ENCODE results near the gene RSL1D1. TPM values are rescaled to one million over a fixed set of nuclear protein-coding genes. Genes with fewer than 3 reads are reported as not detected.

RSL1D1 gene
- polyA plus RNA-seq, 4 donors: 53.0 to 243 (median 97.9) TPM

DNA sequence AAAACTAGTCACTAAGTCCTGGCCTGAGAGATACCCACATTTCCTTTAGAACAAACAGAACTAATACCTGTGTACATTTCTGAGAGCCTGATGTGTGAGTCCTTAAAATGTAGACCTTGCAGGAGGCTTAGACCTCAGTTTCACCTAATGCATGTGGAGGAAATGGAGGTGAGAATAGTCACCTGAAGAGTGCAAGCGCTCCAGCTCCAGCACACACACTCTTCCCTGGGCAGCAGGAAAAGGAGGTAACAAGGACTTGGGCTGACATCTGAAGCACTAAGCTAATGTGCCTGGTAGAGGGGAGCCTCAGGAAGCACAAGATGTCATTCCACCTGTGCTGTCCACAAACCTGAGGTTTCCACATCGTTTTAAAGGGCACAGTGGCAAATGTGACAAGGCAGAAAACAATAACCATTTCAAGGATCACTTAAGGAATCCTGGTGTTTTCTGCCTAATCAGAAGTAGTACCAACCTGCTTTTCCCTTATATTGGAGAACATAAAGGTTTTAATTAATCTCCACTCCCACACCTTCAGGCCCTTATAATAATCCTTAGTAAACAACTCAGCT lies 17.2 kb upstream of the RSL1D1 start:
- H3K27ac ChIP-seq (ENCODE audit: low read depth in 1 of 3, low read length in 2 of 3): no peak overlapping the region
- DNase-seq (no peak), FAIRE-seq (no peak)
- no peaks in the 10 kb centered on the region for H3K27me3 ChIP-seq (ENCODE audit: control insufficient read depth in 3 of 3, insufficient read depth in 3 of 3, low read length in 3 of 3)
- H3K4me3 ChIP-seq (ENCODE audit: low read depth in 1 of 3, low read length in 3 of 3): no peak overlapping the region
- no peaks in the 10 kb centered on the region for H3K9me3 ChIP-seq (ENCODE audit: control insufficient read depth in 2 of 2, insufficient read depth in 1 of 2, low read depth in 1 of 2, low read length in 1 of 2)
- 78 to 83% (median 81%) methylated on average over 2 of the region's 2 CpGs for WGBS, 3 donors
- peaks cover 3 to 6% (median 3%) of the 10 kb centered on the region in 3 donors for H3K36me3 ChIP-seq (ENCODE audit: control insufficient read depth in 3 of 3, insufficient read depth in 2 of 3, low read depth in 1 of 3, low read length in 3 of 3)
- no peaks in the 10 kb centered on the region for H3K4me1 ChIP-seq (ENCODE audit: control insufficient read depth in 3 of 3, insufficient read depth in 2 of 3, low read depth in 1 of 3, low read length in 2 of 3)

DNA sequence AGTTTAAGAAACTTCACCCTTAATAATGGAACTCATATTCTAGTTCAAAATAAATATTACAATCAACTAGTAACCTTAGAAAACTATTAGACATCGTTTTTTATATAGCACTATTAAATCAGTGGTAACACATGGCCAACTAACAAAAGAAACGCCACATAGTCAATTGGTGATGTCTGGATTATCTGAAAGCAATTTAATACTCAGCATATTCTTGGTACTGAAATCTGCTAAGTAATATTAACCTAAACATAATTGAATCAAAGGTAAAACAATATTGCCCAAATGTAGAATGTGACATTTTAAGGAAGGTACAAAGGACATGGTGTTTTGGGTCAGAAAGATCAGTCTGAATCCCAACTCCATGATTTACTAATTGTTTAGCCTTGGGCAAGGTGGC lies 11.1 kb upstream of the RSL1D1 start:
- 71 to 92% (median 81%) methylated on average over 2 of the region's 2 CpGs for WGBS, 3 donors
- no peak overlapping the region for H3K27ac ChIP-seq (ENCODE audit: low read depth in 1 of 3, low read length in 2 of 3)
- no peaks in the 10 kb centered on the region for H3K9me3 ChIP-seq (ENCODE audit: control insufficient read depth in 2 of 2, insufficient read depth in 1 of 2, low read depth in 1 of 2, low read length in 1 of 2)
- no peaks in the 10 kb centered on the region for H3K36me3 ChIP-seq (ENCODE audit: control insufficient read depth in 3 of 3, insufficient read depth in 2 of 3, low read depth in 1 of 3, low read length in 3 of 3)
- H3K27me3 ChIP-seq (ENCODE audit: control insufficient read depth in 3 of 3, insufficient read depth in 3 of 3, low read length in 3 of 3): no peaks in the 10 kb centered on the region
- no peak for DNase-seq
- no peak for FAIRE-seq
- no peaks in the 10 kb centered on the region for H3K4me1 ChIP-seq (ENCODE audit: control insufficient read depth in 3 of 3, insufficient read depth in 2 of 3, low read depth in 1 of 3, low read length in 2 of 3)
- no peak overlapping the region for H3K4me3 ChIP-seq (ENCODE audit: low read depth in 1 of 3, low read length in 3 of 3)

DNA sequence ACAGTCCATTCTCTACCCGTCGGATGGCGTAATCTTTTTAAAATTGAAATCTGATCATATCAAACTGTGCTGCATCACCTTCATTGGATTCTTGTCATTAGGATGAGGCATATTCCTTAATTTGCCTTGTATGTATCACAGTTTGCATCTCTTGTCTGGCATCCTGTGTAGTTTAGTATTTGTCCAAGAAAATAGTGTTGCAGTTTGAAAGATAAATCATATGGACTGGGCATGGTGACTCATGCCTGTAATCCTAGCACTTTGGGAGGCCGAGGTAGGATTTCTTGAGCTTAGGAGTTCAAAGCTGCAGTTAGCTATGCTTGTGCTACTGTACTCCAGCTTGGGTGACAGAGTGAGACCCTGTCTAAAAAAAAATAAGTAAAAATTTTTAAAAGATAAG lies 5.8 kb upstream of the RSL1D1 start:
- peaks cover 0 to 4% (median 3%) of the 10 kb centered on the region in 3 donors for H3K36me3 ChIP-seq (ENCODE audit: control insufficient read depth in 3 of 3, insufficient read depth in 2 of 3, low read depth in 1 of 3, low read length in 3 of 3)
- FAIRE-seq (no peak), DNase-seq (no peak)
- no peak overlapping the region for H3K27ac ChIP-seq (ENCODE audit: low read depth in 1 of 3, low read length in 2 of 3)
- peaks cover 0 to 4% (median 0%) of the 10 kb centered on the region in 3 donors for H3K4me1 ChIP-seq (ENCODE audit: control insufficient read depth in 3 of 3, insufficient read depth in 2 of 3, low read depth in 1 of 3, low read length in 2 of 3)
- H3K27me3 ChIP-seq (ENCODE audit: control insufficient read depth in 3 of 3, insufficient read depth in 3 of 3, low read length in 3 of 3): no peaks in the 10 kb centered on the region
- no peaks in the 10 kb centered on the region for H3K9me3 ChIP-seq (ENCODE audit: control insufficient read depth in 2 of 2, insufficient read depth in 1 of 2, low read depth in 1 of 2, low read length in 1 of 2)
- no peak overlapping the region for H3K4me3 ChIP-seq (ENCODE audit: low read depth in 1 of 3, low read length in 3 of 3)
- WGBS, 3 donors: 74 to 92% (median 78%) methylated on average over 4 of the region's 4 CpGs

DNA sequence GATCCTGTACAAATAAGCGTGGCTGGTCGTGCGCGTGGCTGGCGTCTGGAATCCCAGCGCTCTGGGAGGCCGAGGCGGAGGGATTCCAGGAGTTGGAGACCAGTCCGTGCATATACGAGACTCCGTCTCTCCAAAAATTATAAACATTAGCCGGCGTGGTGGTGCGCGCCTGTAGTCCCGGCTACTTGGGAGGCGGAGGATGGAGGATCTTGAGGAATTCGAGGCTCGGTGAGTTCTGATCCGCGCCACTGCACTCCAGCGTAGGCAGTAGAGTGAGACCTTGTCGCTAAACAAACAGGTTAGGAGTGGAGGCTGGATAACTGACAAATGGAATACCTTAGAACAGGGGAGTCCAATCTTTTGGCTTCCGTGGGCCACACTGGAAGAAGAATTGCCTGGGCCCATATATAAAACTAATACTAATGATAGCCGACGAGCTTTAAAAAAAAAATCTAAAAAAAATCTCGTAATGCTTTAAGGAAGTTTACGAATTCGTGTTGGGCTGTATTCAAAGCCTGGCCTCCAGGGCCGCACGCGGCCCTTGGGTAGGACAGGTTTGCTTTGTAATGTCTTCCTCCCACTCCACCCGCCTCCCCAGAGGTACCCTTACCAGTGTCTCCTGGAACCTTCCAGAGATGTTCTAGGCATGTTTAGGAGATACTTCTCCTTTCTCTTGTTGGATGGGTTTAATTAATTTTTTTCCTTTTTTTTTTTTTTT lies 909 bp upstream of the RSL1D1 start:
- Histone ChIP-seq H3K36me3 (ENCODE audit: control insufficient read depth in 3 of 3, insufficient read depth in 2 of 3, low read depth in 1 of 3, low read length in 3 of 3) (peaks cover 2 to 20% (median 4%) of the 10 kb centered on the region in 3 donors), H3K27ac (ENCODE audit: low read depth in 1 of 3, low read length in 2 of 3) (peak overlapping the region; percentile 45 to 84 (median 81)), H3K9me3 (ENCODE audit: control insufficient read depth in 2 of 2, insufficient read depth in 1 of 2, low read depth in 1 of 2, low read length in 1 of 2) (no peaks in the 10 kb centered on the region), H3K27me3 (ENCODE audit: control insufficient read depth in 3 of 3, insufficient read depth in 3 of 3, low read length in 3 of 3) (no peaks in the 10 kb centered on the region), H3K4me3 (ENCODE audit: low read depth in 1 of 3, low read length in 3 of 3) (peak overlapping the region; percentile 59 to 93 (median 70)), H3K4me1 (ENCODE audit: control insufficient read depth in 3 of 3, insufficient read depth in 2 of 3, low read depth in 1 of 3, low read length in 2 of 3) (peaks cover 0 to 7% (median 3%) of the 10 kb centered on the region in 3 donors)
- FAIRE-seq: no peak
- DNase-seq: no peak
- whole genome bisulfite sequencing, 3 donors: 36 to 43% (median 41%) methylated on average over 30 to 33 of the region's 33 CpGs

DNA sequence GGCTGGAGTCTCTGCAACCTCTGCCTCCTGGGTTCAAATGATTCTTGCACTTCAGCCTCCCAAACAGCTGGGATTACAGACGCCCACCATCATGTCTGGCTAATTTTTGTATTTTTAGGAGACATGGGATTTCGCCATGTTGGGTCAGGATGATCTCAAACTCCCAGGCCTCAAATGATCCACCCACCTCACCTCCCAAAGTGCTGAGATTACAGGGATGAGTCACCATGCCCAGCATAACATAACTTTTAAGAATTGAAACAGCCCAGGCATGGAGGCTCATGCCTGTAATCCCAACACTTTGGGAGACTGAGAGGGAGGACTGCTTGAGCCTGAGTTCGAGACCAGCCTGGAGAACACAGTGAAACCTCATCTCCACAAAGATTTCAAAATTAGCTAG lies 2.5 kb downstream of the RSL1D1 start:
- Histone ChIP-seq H3K27ac (ENCODE audit: low read depth in 1 of 3, low read length in 2 of 3) (peak overlapping the region in 1 of 3 donors; percentile 42), H3K9me3 (ENCODE audit: control insufficient read depth in 2 of 2, insufficient read depth in 1 of 2, low read depth in 1 of 2, low read length in 1 of 2) (no peaks in the 10 kb centered on the region), H3K4me1 (ENCODE audit: control insufficient read depth in 3 of 3, insufficient read depth in 2 of 3, low read depth in 1 of 3, low read length in 2 of 3) (peaks cover 0 to 7% (median 3%) of the 10 kb centered on the region in 3 donors), H3K4me3 (ENCODE audit: low read depth in 1 of 3, low read length in 3 of 3) (no peak overlapping the region), H3K36me3 (ENCODE audit: control insufficient read depth in 3 of 3, insufficient read depth in 2 of 3, low read depth in 1 of 3, low read length in 3 of 3) (peaks cover 17 to 43% (median 18%) of the 10 kb centered on the region in 3 donors), H3K27me3 (ENCODE audit: control insufficient read depth in 3 of 3, insufficient read depth in 3 of 3, low read length in 3 of 3) (no peaks in the 10 kb centered on the region)
- WGBS, 3 donors: 88 to 96% (median 89%) methylated on average over 3 of the region's 3 CpGs
- DNase-seq (no peak), FAIRE-seq (no peak)

DNA sequence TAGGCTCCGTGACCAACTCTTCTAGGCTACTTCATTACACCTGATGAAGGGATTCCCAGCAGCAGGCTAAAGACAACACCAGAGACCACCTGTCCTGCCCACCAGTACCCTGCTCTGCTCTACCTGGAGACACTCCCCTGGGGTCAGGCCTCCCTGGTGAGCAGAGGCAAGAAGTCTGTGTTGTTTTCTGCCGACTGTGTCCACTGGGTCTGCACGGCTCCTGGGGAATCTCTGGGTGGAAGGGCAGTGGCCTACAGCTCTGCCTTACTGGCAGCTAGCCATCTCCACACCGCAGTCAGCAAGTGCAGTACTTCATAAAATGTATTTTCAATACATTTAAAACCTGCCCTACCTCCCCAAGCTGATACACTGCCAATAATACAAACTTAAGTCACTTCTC lies 6.8 kb downstream of the RSL1D1 start:
- H3K36me3 ChIP-seq (ENCODE audit: control insufficient read depth in 3 of 3, insufficient read depth in 2 of 3, low read depth in 1 of 3, low read length in 3 of 3): peaks cover 28 to 61% (median 31%) of the 10 kb centered on the region in 3 donors
- H3K27ac ChIP-seq (ENCODE audit: low read depth in 1 of 3, low read length in 2 of 3): no peak overlapping the region
- DNase-seq (no peak), FAIRE-seq (no peak)
- H3K27me3 ChIP-seq (ENCODE audit: control insufficient read depth in 3 of 3, insufficient read depth in 3 of 3, low read length in 3 of 3): no peaks in the 10 kb centered on the region
- no peak overlapping the region for H3K4me3 ChIP-seq (ENCODE audit: low read depth in 1 of 3, low read length in 3 of 3)
- H3K9me3 ChIP-seq (ENCODE audit: control insufficient read depth in 2 of 2, insufficient read depth in 1 of 2, low read depth in 1 of 2, low read length in 1 of 2): no peaks in the 10 kb centered on the region
- H3K4me1 ChIP-seq (ENCODE audit: control insufficient read depth in 3 of 3, insufficient read depth in 2 of 3, low read depth in 1 of 3, low read length in 2 of 3): peaks cover 0 to 3% (median 0%) of the 10 kb centered on the region in 3 donors
- 90 to 93% (median 93%) methylated on average over 4 of the region's 4 CpGs for WGBS, 3 donors

DNA sequence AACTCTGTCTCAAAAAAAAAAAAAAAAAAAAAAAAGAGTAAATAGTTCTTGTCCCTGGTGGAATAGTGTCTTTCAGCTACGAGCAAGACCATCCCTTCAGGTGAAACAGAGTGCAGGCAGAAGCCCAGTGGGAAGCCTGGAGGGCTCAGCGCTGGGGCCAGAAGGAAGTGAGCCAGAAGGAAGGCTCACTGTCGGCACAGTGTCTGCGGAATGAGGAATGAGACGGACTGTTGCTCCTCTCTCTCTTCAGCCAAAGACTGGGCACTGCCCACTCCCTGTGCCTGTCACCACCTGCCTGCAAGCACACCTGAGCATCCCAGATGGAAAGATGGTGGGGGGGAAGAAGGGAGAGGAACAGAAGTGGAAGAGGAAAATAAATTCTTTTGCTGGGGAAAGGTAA lies 7.5 kb downstream of the RSL1D1 start:
- Histone ChIP-seq H3K4me1 (ENCODE audit: control insufficient read depth in 3 of 3, insufficient read depth in 2 of 3, low read depth in 1 of 3, low read length in 2 of 3) (no peaks in the 10 kb centered on the region), H3K27ac (ENCODE audit: low read depth in 1 of 3, low read length in 2 of 3) (no peak overlapping the region), H3K27me3 (ENCODE audit: control insufficient read depth in 3 of 3, insufficient read depth in 3 of 3, low read length in 3 of 3) (no peaks in the 10 kb centered on the region), H3K9me3 (ENCODE audit: control insufficient read depth in 2 of 2, insufficient read depth in 1 of 2, low read depth in 1 of 2, low read length in 1 of 2) (no peaks in the 10 kb centered on the region), H3K4me3 (ENCODE audit: low read depth in 1 of 3, low read length in 3 of 3) (no peak overlapping the region), H3K36me3 (ENCODE audit: control insufficient read depth in 3 of 3, insufficient read depth in 2 of 3, low read depth in 1 of 3, low read length in 3 of 3) (peaks cover 28 to 62% (median 36%) of the 10 kb centered on the region in 3 donors)
- FAIRE-seq (no peak), DNase-seq (no peak)
- WGBS, 3 donors: 97 to 98% (median 97%) methylated on average over 5 of the region's 5 CpGs

DNA sequence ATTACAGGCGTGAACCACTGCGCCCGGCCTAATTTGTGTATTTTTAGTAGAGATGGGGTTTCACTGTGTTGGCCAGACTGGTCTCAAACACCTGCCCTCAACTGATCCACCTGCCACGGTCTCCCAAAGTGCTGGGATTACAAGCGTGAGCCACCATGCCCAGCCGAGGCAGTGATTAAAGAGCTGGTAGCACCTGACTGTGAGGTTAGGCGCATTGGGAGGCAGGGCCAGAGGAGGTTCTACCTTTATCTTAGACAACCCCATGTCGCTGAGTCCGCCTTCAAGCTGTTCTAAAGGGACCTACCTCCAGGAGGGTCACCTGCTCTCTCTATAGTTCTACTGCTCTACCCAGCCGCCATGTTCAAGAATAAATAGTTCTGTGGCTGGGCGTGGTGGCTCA lies 8.1 kb downstream of the RSL1D1 start:
- Histone ChIP-seq H3K4me3 (ENCODE audit: low read depth in 1 of 3, low read length in 3 of 3) (no peak overlapping the region), H3K36me3 (ENCODE audit: control insufficient read depth in 3 of 3, insufficient read depth in 2 of 3, low read depth in 1 of 3, low read length in 3 of 3) (peaks cover 31 to 62% (median 39%) of the 10 kb centered on the region in 3 donors), H3K27ac (ENCODE audit: low read depth in 1 of 3, low read length in 2 of 3) (no peak overlapping the region), H3K4me1 (ENCODE audit: control insufficient read depth in 3 of 3, insufficient read depth in 2 of 3, low read depth in 1 of 3, low read length in 2 of 3) (no peaks in the 10 kb centered on the region), H3K9me3 (ENCODE audit: control insufficient read depth in 2 of 2, insufficient read depth in 1 of 2, low read depth in 1 of 2, low read length in 1 of 2) (no peaks in the 10 kb centered on the region), H3K27me3 (ENCODE audit: control insufficient read depth in 3 of 3, insufficient read depth in 3 of 3, low read length in 3 of 3) (no peaks in the 10 kb centered on the region)
- FAIRE-seq (no peak), DNase-seq (no peak)
- WGBS, 3 donors: 96 to 99% (median 97%) methylated on average over 11 of the region's 11 CpGs

Measured in small intestine (tissue), 7 donors.